GM12873 (cell line): ENCODE measurements around the gene TPSB2.

Experiments
- CTCF ChIP-seq: IDR thresholded peaks from 2 replicates; pipeline ENCODE4 v1.5.1; 2012; ENCODE audit warnings: low read depth, mild to moderate bottlenecking, moderate library complexity, low read length, control low read depth; ENCODE audit not compliant: insufficient read depth; ENCODE audit errors: missing control alignments

Gene TPSB2

GRCh38 chr16:1195393-1195666, 34.7 kb downstream of the TPSB2 start:
- TF ChIP-seq CTCF: no peak

- TF ChIP-seq CTCF: peak; percentile 54
Observed at GRCh38 chr16:1194665-1195392, 35.2 kb downstream of the TPSB2 start.

- no peak for TF ChIP-seq CTCF
Observed at GRCh38 chr16:1193825-1194581, 36.0 kb downstream of the TPSB2 start.

- TF ChIP-seq CTCF: no peak
Observed at GRCh38 chr16:1193143-1193824, 36.7 kb downstream of the TPSB2 start.

- no peak for TF ChIP-seq CTCF
Observed at GRCh38 chr16:1192384-1193073, 37.5 kb downstream of the TPSB2 start.

GRCh38 chr16:1189455-1189854, 40.5 kb downstream of the TPSB2 start:
- no peak for TF ChIP-seq CTCF
